HepG2 (cell line): ENCODE data around the gene KLC4. TPM values are rescaled to one million over a fixed set of nuclear protein-coding genes. Genes with fewer than 3 reads are reported as not detected.

ENCODE experiments used
- DR1 ChIP-seq: sonication (generic); formaldehyde crosslinking; IDR thresholded peaks from 2 replicates; pipeline ENCODE4 v1.8.0; 2021; ENCODE audit warnings: mild to moderate bottlenecking, missing genetic modification reagents, inconsistent platforms
- ESRRA ChIP-seq: sonication (generic); formaldehyde crosslinking; IDR thresholded peaks from 2 replicates; pipeline ENCODE4 v1.5.1; 2020; ENCODE audit warnings: mild to moderate bottlenecking, low read depth, missing genetic modification reagents
- HOXA3 ChIP-seq: sonication (generic); formaldehyde crosslinking; IDR thresholded peaks from 2 replicates; pipeline ENCODE4 v1.5.0; 2020; ENCODE audit warnings: missing genetic modification reagents
- MIER2 ChIP-seq: IDR thresholded peaks from 2 replicates; pipeline ENCODE4 v1.6.1; 2016; ENCODE audit warnings: missing biosample characterization, missing genetic modification reagents
- ONECUT2 ChIP-seq: sonication (generic); formaldehyde crosslinking; IDR thresholded peaks from 2 replicates; pipeline ENCODE4 v1.4.0; 2020; ENCODE audit warnings: missing genetic modification reagents
- SMARCE1 ChIP-seq: fragments of 450-650 bp; IDR thresholded peaks from 2 replicates; pipeline ENCODE4 v1.6.1; 2017; ENCODE audit warnings: borderline replicate concordance
- THYN1 ChIP-seq: sonication (generic); formaldehyde crosslinking; IDR thresholded peaks from 2 replicates; pipeline ENCODE4 v1.8.1; 2023; ENCODE audit warnings: low read depth, mild to moderate bottlenecking, moderate library complexity, missing genetic modification reagents, borderline replicate concordance
- TRIM24 ChIP-seq: sonication (generic); formaldehyde crosslinking; IDR thresholded peaks from 2 replicates; pipeline ENCODE4 v1.8.0; 2022; ENCODE audit warnings: mild to moderate bottlenecking, missing genetic modification reagents
- ZBTB37 ChIP-seq: sonication (generic); formaldehyde crosslinking; IDR thresholded peaks from 2 replicates; pipeline ENCODE4 v1.4.0; 2020; ENCODE audit warnings: mild to moderate bottlenecking, missing genetic modification reagents
- ZNF292 ChIP-seq: sonication (generic); formaldehyde crosslinking; IDR thresholded peaks from 2 replicates; pipeline ENCODE4 v1.8.1; 2022; ENCODE audit warnings: mild to moderate bottlenecking, low read depth, missing genetic modification reagents, borderline replicate concordance
- ZNF562 ChIP-seq: sonication (generic); formaldehyde crosslinking; IDR thresholded peaks from 2 replicates; pipeline ENCODE4 v1.8.0; 2022; ENCODE audit warnings: missing genetic modification reagents, borderline replicate concordance
- ZNF652 ChIP-seq: IDR thresholded peaks from 2 replicates; pipeline ENCODE4 v1.6.1; 2016; ENCODE audit warnings: low read depth, borderline replicate concordance
- ZNF674 ChIP-seq: sonication (generic); formaldehyde crosslinking; IDR thresholded peaks from 2 replicates; pipeline ENCODE4 v1.5.0; 2020; ENCODE audit warnings: low read depth, mild to moderate bottlenecking, missing genetic modification reagents
- ZNF878 ChIP-seq: sonication (generic); formaldehyde crosslinking; IDR thresholded peaks from 2 replicates; pipeline ENCODE4 v1.8.1; 2023; ENCODE audit warnings: mild to moderate bottlenecking, missing genetic modification reagents, moderate library complexity
- polyA plus RNA-seq, 8 experiments: library from polyadenylated mRNA; depleted of rRNA in 3 of 8; stranded (reverse) in 7 of 8; unstranded in 1 of 8; fragments of >200 nt; fragmentation: Illumina TruSeq in 4 of 8; extraction: Trizol in 4 of 8; gene quantifications; 2 replicates each; pipeline versions ENCODE4 v1.2.1 to v1.2.3, GENCODE V29; 2011 to 2016; ENCODE audit warnings: low read depth in 4 of 8, missing spikeins in 1 of 8, mixed read lengths in 1 of 8; ENCODE audit not compliant: insufficient read depth in 1 of 8
- total RNA-seq, 5 experiments: library from RNA; depleted of rRNA; stranded (reverse); fragments of >200 nt; fragmentation: Illumina TruSeq; extraction: Trizol; gene quantifications; 2 replicates each; pipeline ENCODE4 v1.2.3, GENCODE V29; 2016; ENCODE audit warnings: low read depth in 1 of 5
- TF ChIP-seq, protein P1 (sequence below): sonication (generic); formaldehyde crosslinking; IDR thresholded peaks from 2 replicates; pipeline ENCODE4 v1.5.0; 2020; ENCODE audit warnings: mild to moderate bottlenecking, missing genetic modification reagents, borderline replicate concordance
- TF ChIP-seq, protein P2 (sequence below): sonication (generic); formaldehyde crosslinking; IDR thresholded peaks from 2 replicates; pipeline ENCODE4 v1.5.0; 2020; ENCODE audit warnings: mild to moderate bottlenecking, missing genetic modification reagents, borderline replicate concordance
- TF ChIP-seq, protein P3 (sequence below): sonication (generic); formaldehyde crosslinking; IDR thresholded peaks from 2 replicates; pipeline ENCODE4; 2020; ENCODE audit warnings: missing genetic modification reagents, mild to moderate bottlenecking, borderline replicate concordance

KLC4 gene
- total and polyA plus RNA-seq, 2 of the 13 experiments (the other 11 are each of a cell fraction or from before 2014, with no cell fraction given): 45.4 to 70.4 TPM

DNA sequence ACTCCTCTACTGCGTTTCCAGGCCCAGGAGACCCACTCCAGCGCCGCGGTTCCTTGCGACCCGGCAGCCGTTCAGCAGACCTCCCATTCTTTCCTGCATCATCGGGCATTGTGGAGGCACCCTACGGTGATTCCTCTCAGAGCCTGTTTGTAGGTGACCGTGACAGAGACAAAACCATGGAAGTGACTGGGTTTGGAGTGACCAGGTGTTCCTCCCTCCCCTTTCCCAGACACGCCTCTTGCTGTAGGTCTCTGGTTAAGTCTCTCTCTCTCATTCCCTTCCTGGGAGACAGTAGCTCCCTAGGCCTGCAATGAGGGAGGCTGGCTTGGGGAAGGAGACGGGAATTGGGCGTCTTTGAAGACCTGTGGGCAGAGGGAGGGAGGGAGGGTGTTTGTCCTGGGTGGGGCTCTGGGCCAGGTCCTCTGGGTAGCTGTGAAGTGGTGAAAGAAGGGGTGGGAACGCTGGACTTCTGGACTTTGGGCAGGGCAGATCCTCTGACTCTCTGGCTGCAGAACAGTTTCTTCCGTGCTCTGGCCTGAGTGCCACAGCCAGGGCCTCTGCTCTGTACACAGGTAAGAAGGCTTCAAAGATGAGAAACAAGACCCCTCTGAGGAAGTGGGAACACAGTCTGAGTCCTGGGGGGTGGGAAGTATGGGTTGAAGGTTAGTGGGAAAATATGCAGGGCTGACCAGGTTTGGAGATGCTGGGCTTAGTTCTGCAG lies 763 bp downstream of the KLC4 start (continued):
- peak; percentile 82; the same call in 1 of the 2 replicates for TF ChIP-seq HOXA3 (CRISPR knock-in tag)
- TF ChIP-seq, protein P1, sequence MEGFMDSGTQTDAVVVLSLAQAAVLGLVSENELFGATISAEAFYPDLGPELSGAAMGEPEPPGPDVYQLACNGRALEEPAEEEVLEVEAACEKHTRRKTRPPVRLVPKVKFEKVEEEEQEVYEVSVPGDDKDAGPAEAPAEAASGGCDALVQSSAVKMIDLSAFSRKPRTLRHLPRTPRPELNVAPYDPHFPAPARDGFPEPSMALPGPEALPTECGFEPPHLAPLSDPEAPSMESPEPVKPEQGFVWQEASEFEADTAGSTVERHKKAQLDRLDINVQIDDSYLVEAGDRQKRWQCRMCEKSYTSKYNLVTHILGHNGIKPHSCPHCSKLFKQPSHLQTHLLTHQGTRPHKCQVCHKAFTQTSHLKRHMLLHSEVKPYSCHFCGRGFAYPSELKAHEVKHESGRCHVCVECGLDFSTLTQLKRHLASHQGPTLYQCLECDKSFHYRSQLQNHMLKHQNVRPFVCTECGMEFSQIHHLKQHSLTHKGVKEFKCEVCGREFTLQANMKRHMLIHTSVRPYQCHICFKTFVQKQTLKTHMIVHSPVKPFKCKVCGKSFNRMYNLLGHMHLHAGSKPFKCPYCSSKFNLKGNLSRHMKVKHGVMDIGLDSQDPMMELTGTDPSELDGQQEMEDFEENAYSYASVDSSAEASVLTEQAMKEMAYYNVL (CRISPR knock-in tag): 0 out of 2 replicates have a peak, but pooled peaks have one; percentile 53
- TF ChIP-seq, protein P2, sequence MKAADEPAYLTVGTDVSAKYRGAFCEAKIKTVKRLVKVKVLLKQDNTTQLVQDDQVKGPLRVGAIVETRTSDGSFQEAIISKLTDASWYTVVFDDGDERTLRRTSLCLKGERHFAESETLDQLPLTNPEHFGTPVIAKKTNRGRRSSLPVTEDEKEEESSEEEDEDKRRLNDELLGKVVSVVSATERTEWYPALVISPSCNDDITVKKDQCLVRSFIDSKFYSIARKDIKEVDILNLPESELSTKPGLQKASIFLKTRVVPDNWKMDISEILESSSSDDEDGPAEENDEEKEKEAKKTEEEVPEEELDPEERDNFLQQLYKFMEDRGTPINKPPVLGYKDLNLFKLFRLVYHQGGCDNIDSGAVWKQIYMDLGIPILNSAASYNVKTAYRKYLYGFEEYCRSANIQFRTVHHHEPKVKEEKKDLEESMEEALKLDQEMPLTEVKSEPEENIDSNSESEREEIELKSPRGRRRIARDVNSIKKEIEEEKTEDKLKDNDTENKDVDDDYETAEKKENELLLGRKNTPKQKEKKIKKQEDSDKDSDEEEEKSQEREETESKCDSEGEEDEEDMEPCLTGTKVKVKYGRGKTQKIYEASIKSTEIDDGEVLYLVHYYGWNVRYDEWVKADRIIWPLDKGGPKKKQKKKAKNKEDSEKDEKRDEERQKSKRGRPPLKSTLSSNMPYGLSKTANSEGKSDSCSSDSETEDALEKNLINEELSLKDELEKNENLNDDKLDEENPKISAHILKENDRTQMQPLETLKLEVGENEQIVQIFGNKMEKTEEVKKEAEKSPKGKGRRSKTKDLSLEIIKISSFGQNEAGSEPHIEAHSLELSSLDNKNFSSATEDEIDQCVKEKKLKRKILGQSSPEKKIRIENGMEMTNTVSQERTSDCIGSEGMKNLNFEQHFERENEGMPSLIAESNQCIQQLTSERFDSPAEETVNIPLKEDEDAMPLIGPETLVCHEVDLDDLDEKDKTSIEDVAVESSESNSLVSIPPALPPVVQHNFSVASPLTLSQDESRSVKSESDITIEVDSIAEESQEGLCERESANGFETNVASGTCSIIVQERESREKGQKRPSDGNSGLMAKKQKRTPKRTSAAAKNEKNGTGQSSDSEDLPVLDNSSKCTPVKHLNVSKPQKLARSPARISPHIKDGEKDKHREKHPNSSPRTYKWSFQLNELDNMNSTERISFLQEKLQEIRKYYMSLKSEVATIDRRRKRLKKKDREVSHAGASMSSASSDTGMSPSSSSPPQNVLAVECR (CRISPR knock-in tag): peak; percentile 56
- TF ChIP-seq ESRRA (CRISPR knock-in tag): 0 out of 2 replicates have a peak, but pooled peaks have one; percentile 77
- TF ChIP-seq DR1: no peak
- TF ChIP-seq, protein P3, sequence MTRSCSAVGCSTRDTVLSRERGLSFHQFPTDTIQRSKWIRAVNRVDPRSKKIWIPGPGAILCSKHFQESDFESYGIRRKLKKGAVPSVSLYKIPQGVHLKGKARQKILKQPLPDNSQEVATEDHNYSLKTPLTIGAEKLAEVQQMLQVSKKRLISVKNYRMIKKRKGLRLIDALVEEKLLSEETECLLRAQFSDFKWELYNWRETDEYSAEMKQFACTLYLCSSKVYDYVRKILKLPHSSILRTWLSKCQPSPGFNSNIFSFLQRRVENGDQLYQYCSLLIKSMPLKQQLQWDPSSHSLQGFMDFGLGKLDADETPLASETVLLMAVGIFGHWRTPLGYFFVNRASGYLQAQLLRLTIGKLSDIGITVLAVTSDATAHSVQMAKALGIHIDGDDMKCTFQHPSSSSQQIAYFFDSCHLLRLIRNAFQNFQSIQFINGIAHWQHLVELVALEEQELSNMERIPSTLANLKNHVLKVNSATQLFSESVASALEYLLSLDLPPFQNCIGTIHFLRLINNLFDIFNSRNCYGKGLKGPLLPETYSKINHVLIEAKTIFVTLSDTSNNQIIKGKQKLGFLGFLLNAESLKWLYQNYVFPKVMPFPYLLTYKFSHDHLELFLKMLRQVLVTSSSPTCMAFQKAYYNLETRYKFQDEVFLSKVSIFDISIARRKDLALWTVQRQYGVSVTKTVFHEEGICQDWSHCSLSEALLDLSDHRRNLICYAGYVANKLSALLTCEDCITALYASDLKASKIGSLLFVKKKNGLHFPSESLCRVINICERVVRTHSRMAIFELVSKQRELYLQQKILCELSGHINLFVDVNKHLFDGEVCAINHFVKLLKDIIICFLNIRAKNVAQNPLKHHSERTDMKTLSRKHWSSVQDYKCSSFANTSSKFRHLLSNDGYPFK (CRISPR knock-in tag): no peak
- TF ChIP-seq ZNF562 (CRISPR knock-in tag): no peak
- TF ChIP-seq ONECUT2: no peak
- peak; percentile 51; the same call in 1 of the 2 replicates for TF ChIP-seq ZNF878 (CRISPR knock-in tag)
- TF ChIP-seq SMARCE1: no peak
- peak; percentile 71; the same call in 1 of the 2 replicates for TF ChIP-seq ZNF292 (CRISPR knock-in tag)
- TF ChIP-seq MIER2 (CRISPR knock-in tag): 0 out of 2 replicates have a peak, but pooled peaks have one; percentile 35
- TF ChIP-seq THYN1 (CRISPR knock-in tag): no peak
- TF ChIP-seq ZBTB37 (CRISPR knock-in tag): no peak
- TF ChIP-seq ZNF674 (CRISPR knock-in tag): no peak
- TF ChIP-seq TRIM24 (CRISPR knock-in tag): no peak
- TF ChIP-seq ZNF652 (CRISPR knock-in tag): peak; percentile 41; the same call in 1 of the 2 replicates
